Brain microvascular endothelial cell (primary cell): ENCODE measurements around the gene PLAC1.

ENCODE experiments used
- DNase-seq: peaks from one replicate; pipeline ENCODE4 v3.0.0-alpha.2; 2020
- H3K27ac ChIP-seq: fragments of 250-450 bp; sonication (Bioruptor Pico); 2 replicates; pipeline ENCODE4 v1.5.1; 2020; ENCODE audit warnings: mild to moderate bottlenecking, moderate library complexity
- H3K27me3 ChIP-seq: fragments of 250-450 bp; sonication (Bioruptor Pico); replicated peaks from 2 replicates; pipeline ENCODE4 v1.5.1; 2020; ENCODE audit warnings: mild to moderate bottlenecking
- H3K36me3 ChIP-seq: fragments of 250-450 bp; sonication (Bioruptor Pico); replicated peaks from 2 replicates; pipeline ENCODE4 v1.5.1; 2020; ENCODE audit warnings: mild to moderate bottlenecking
- H3K4me3 ChIP-seq: 2 replicates; pipeline ENCODE4 v1.5.1; 2011; ENCODE audit warnings: low read depth, mild to moderate bottlenecking, control low read depth, low read length, moderate library complexity
- in situ Hi-C: cut with HindIII; loops from 2 replicates; pipeline ENCODE4 v1.10.0; 2017; ENCODE audit warnings: low sequenced_read_pairs, low pct_ligation_motif_present
- TF ChIP-seq, protein P1 (sequence below): IDR thresholded peaks from 2 replicates; pipeline ENCODE4 v1.5.1; 2011; ENCODE audit warnings: low read depth, mild to moderate bottlenecking, moderate library complexity, low read length, control low read depth, inconsistent platforms; ENCODE audit errors: missing control alignments

PLAC1 gene

DNA sequence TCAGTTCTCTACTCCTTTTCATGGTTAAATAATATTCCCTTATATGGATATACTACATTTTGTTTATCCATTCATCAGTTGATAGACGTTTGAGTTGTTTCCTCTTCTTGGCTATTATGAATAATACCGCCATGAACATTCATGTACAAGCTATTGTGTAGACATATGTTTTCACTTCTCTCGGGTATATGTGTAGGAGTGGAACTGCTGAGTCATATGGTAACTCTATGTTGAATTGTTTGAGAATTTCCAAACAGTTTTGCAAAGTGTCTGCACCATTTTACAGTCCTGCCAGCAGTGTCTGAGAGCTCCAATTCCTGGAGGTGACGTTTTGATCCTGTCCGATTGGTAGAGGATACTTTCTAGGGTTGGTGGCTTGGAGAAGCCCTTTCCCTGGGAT, 23.6 kb downstream of the PLAC1 start:
- no peak for DNase-seq
- Histone ChIP-seq H3K27ac (no peak overlapping the region), H3K36me3 (no peaks in the 10 kb centered on the region), H3K4me3 (no peak overlapping the region), H3K27me3 (no peaks in the 10 kb centered on the region)
- in situ Hi-C loops, result no loop called here
- TF ChIP-seq, protein P1, sequence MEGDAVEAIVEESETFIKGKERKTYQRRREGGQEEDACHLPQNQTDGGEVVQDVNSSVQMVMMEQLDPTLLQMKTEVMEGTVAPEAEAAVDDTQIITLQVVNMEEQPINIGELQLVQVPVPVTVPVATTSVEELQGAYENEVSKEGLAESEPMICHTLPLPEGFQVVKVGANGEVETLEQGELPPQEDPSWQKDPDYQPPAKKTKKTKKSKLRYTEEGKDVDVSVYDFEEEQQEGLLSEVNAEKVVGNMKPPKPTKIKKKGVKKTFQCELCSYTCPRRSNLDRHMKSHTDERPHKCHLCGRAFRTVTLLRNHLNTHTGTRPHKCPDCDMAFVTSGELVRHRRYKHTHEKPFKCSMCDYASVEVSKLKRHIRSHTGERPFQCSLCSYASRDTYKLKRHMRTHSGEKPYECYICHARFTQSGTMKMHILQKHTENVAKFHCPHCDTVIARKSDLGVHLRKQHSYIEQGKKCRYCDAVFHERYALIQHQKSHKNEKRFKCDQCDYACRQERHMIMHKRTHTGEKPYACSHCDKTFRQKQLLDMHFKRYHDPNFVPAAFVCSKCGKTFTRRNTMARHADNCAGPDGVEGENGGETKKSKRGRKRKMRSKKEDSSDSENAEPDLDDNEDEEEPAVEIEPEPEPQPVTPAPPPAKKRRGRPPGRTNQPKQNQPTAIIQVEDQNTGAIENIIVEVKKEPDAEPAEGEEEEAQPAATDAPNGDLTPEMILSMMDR, result no peak

DNA sequence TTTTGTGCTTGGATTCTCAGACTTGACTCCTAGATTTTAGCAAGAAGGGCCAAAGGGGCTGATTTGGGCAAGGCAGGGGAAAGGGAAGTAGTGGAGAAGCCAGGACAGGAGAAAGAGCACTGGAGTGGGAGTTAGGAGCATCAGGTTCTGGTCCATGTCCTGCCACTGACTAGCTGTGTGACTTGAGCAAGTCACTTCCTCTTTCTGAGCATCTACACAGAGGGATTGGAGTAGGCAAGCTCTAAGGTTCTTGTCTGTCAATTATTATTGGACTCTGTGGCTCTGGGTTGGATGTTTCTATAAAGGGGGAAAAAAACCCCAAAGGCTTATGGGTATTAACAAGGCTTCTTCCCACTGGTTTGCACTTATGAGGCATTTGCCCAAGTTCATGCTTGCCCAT, 24.4 kb downstream of the PLAC1 start:
- no peaks in the 10 kb centered on the region for H3K27me3 ChIP-seq
- H3K4me3 ChIP-seq, result no peak overlapping the region
- H3K36me3 ChIP-seq, result no peaks in the 10 kb centered on the region
- TF ChIP-seq, protein P1, result no peak
- in situ Hi-C loops, result no loop called here
- no peak overlapping the region for H3K27ac ChIP-seq
- DNase-seq, result no peak

- TF ChIP-seq, protein P1, result no peak
- no peak for DNase-seq
These were observed 24.9 kb downstream of the PLAC1 start for GRCh38 chrX:134633394-134633793.

GRCh38 chrX:134632355-134632754, 25.9 kb downstream of the PLAC1 start:
- DNase-seq, result no peak
- Histone ChIP-seq H3K4me3 (no peak overlapping the region), H3K27ac (no peak overlapping the region), H3K36me3 (no peaks in the 10 kb centered on the region), H3K27me3 (no peaks in the 10 kb centered on the region)
- TF ChIP-seq, protein P1, result no peak
- in situ Hi-C loops, result no loop called here

More at GRCh38 chrX:134633394-134633793, 24.9 kb downstream of the PLAC1 start:
- H3K4me3 ChIP-seq, result no peak overlapping the region
- no peaks in the 10 kb centered on the region for H3K36me3 ChIP-seq
- in situ Hi-C loops, result no loop called here
- H3K27ac ChIP-seq, result no peak overlapping the region
- H3K27me3 ChIP-seq, result no peaks in the 10 kb centered on the region

- in situ Hi-C loops, result no loop called here
- Histone ChIP-seq H3K4me3 (no peak overlapping the region), H3K27ac (no peak overlapping the region), H3K36me3 (no peaks in the 10 kb centered on the region), H3K27me3 (no peaks in the 10 kb centered on the region)
- TF ChIP-seq, protein P1, result no peak
- no peak for DNase-seq
These were observed 26.6 kb downstream of the PLAC1 start for GRCh38 chrX:134631426-134632346.
